Measurements from ENCODE around the gene TRAPPC4. TPM values are rescaled to one million over a fixed set of nuclear protein-coding genes. Genes with fewer than 3 reads are reported as not detected.
"Not testable (repeated sequence)": the region's sequence is repeated elsewhere in the genome, so short reads cannot be mapped to it uniquely, and the experiment has no call there.

The TRAPPC4 gene
- 10 to 100 TPM; 60.0 to 66.8 TPM for total RNA-seq
- polyA plus RNA-seq (2013, experiment 1 of 2), result 78.9 TPM
- 77.1 TPM for polyA plus RNA-seq (2013, experiment 2 of 2)
- long read RNA-seq, experiment 1, transcript TRAPPC4-214 (5 exons, 1,759 nt), result major isoform, 27 of 30 reads
- long read RNA-seq, experiment 1, partial matches to known transcripts, result 0 of 30 reads
- long read RNA-seq, experiment 1, other reads (novel, unspliced or antisense), result 0 of 30 reads
- long read RNA-seq, experiment 2, transcript TRAPPC4-214 (5 exons, 1,759 nt), result major isoform, 52 of 55 reads
- long read RNA-seq, experiment 2, partial matches to known transcripts, result 0 of 55 reads
- long read RNA-seq, experiment 2, other reads (novel, unspliced or antisense), result 1 of 55 reads
- long read RNA-seq, experiment 3, transcript TRAPPC4-214 (5 exons, 1,759 nt), result major isoform, 52 of 53 reads
- long read RNA-seq, experiment 3, partial matches to known transcripts, result 0 of 53 reads
- long read RNA-seq, experiment 3, other reads (novel, unspliced or antisense), result 1 of 53 reads
- long read RNA-seq, experiment 4, transcript TRAPPC4-214 (5 exons, 1,759 nt), result major isoform, 205 of 222 reads
- long read RNA-seq, experiment 4, transcript TRAPPC4-211 (4 exons, 817 nt), result minor isoform, 9 of 222 reads
- long read RNA-seq, experiment 4, partial matches to known transcripts, result 0 of 222 reads
- long read RNA-seq, experiment 4, other reads (novel, unspliced or antisense), result 1 of 222 reads

- Histone ChIP-seq H3K27me3 (ENCODE audit: control insufficient read depth, insufficient read depth, low read length, poor library complexity, severe bottlenecking) (no peaks in the 10 kb centered on the region), H3K4me3 (ENCODE audit: low read length) (peak within 1 kb of the TSS; percentile 99), H3K27ac (ENCODE audit: low read depth, low read length) (peak within 1 kb of the TSS; percentile 88), H3K9ac (ENCODE audit: extremely low read depth, low read length, poor library complexity, severe bottlenecking) (peak within 1 kb of the TSS; percentile 94), H3K9me3 (ENCODE audit: control insufficient read depth, low read length) (no peaks in the 10 kb centered on the region), H3K36me3 (ENCODE audit: control insufficient read depth, insufficient read depth, low read length) (peaks cover 57% of the 10 kb centered on the region), H3K4me1 (ENCODE audit: control insufficient read depth, insufficient read depth, low read length) (peaks cover 6% of the 10 kb centered on the region)
- Mint-ChIP-seq H3K4me3 (peak within 1 kb of the TSS; percentile 100), H3K4me1 (peaks cover 12% of the 10 kb centered on the region), H3K27ac (peak within 1 kb of the TSS; percentile 97), H3K27me3 (ENCODE audit: insufficient read depth) (no peaks in the 10 kb centered on the region), H3K9me3 (no peaks in the 10 kb centered on the region), H3K36me3 (ENCODE audit: low read depth) (peaks cover 67% of the 10 kb centered on the region)
- peak; percentile 97 for DNase-seq
- TF ChIP-seq CTCF (conservative IDR thresholded peaks at IDR 0.05), result no peak
- 0% methylated on average over 37 to 61 of the region's 63 CpGs for WGBS, 2 experiments (ENCODE audit: insufficient coverage in 1 of 2, insufficient read length in 1 of 2)
These were observed at the start of gene TRAPPC4, which contains the start of gene RPS25 for GRCh38 chr11:119018074-119018938. TSS of gene TRAPPC4 (plus strand) at chr11:119018766. CDS start at chr11:119018796, 30 bp downstream. TSS of gene RPS25 (minus strand) at chr11:119018343. CDS start at chr11:119018284, 59 bp downstream.

- H3K36me3 ChIP-seq (ENCODE audit: control insufficient read depth, insufficient read depth, low read length); H3K27ac ChIP-seq (ENCODE audit: low read depth, low read length); H3K4me3 Mint-ChIP-seq; H3K4me1 ChIP-seq (ENCODE audit: control insufficient read depth, insufficient read depth, low read length); DNase-seq; H3K9ac ChIP-seq (ENCODE audit: extremely low read depth, low read length, poor library complexity, severe bottlenecking); H3K9me3 ChIP-seq (ENCODE audit: control insufficient read depth, low read length); H3K27ac Mint-ChIP-seq; H3K27me3 Mint-ChIP-seq (ENCODE audit: insufficient read depth); H3K4me3 ChIP-seq (ENCODE audit: low read length); H3K4me1 Mint-ChIP-seq; H3K36me3 Mint-ChIP-seq (ENCODE audit: low read depth); H3K27me3 ChIP-seq (ENCODE audit: control insufficient read depth, insufficient read depth, low read length, poor library complexity, severe bottlenecking); H3K9me3 Mint-ChIP-seq: not testable (repeated sequence)
- 85 to 100% methylated on average over 1 to 2 of the region's 2 CpGs for WGBS, 2 experiments (ENCODE audit: insufficient coverage in 1 of 2, insufficient read length in 1 of 2)
These were observed 49.1 kb upstream of the TRAPPC4 start for GRCh38 chr11:118969508-118969907.

GRCh38 chr11:118971646-118972045 is 46.9 kb upstream of the TRAPPC4 start, which contains the start of gene FOXR1:
TSS of gene FOXR1 (plus strand) at chr11:118971761. CDS start at chr11:118971932, 171 bp downstream.
- H3K9ac ChIP-seq (ENCODE audit: extremely low read depth, low read length, poor library complexity, severe bottlenecking), result no peak within 1 kb of the TSS
- 96 to 99% methylated on average over 22 to 31 of the region's 33 CpGs for WGBS, 2 experiments (ENCODE audit: insufficient coverage in 1 of 2, insufficient read length in 1 of 2)
- no peaks in the 10 kb centered on the region for H3K36me3 ChIP-seq (ENCODE audit: control insufficient read depth, insufficient read depth, low read length)
- no peak within 1 kb of the TSS for H3K27ac ChIP-seq (ENCODE audit: low read depth, low read length)
- DNase-seq, result no peak
- H3K27me3 Mint-ChIP-seq (ENCODE audit: insufficient read depth), result peaks cover 14% of the 10 kb centered on the region
- no peaks in the 10 kb centered on the region for H3K27me3 ChIP-seq (ENCODE audit: control insufficient read depth, insufficient read depth, low read length, poor library complexity, severe bottlenecking)
- H3K4me3 Mint-ChIP-seq, result no peak within 1 kb of the TSS
- no peak for TF ChIP-seq CTCF (conservative IDR thresholded peaks at IDR 0.05)
- H3K4me3 ChIP-seq (ENCODE audit: low read length), result no peak within 1 kb of the TSS
- no peaks in the 10 kb centered on the region for H3K9me3 ChIP-seq (ENCODE audit: control insufficient read depth, low read length)
- peaks cover 2% of the 10 kb centered on the region for H3K36me3 Mint-ChIP-seq (ENCODE audit: low read depth)
- no peaks in the 10 kb centered on the region for H3K9me3 Mint-ChIP-seq
- H3K4me1 Mint-ChIP-seq, result peaks cover 3% of the 10 kb centered on the region
- no peaks in the 10 kb centered on the region for H3K4me1 ChIP-seq (ENCODE audit: control insufficient read depth, insufficient read depth, low read length)
- H3K27ac Mint-ChIP-seq, result no peak within 1 kb of the TSS
